GM10248 (cell line): Measurements from ENCODE around the gene LMO7.

Experiments used
- CTCF ChIA-PET: fragments of 300-600 bp; sonication (Branson Sonifier 250); formaldehyde crosslinking; extraction: SDS; loops from one replicate; lab custom pipeline; 2021; ENCODE audit warnings: antibody characterized with exemption; lab: Yijun Ruan, JAX
- POLR2A ChIA-PET: fragments of 350-650 bp; sonication (Branson Sonifier 250); formaldehyde crosslinking; extraction: SDS; loops from one replicate; lab custom pipeline; 2020; ENCODE audit warnings: antibody characterized with exemption; lab: Yijun Ruan, JAX
- DNase-seq: peaks from one replicate; pipeline ENCODE4 v3.0.0; 2012; ENCODE audit errors: extremely low spot score
- TF ChIP-seq, protein P1 (sequence below): IDR thresholded peaks from 2 replicates; pipeline ENCODE4 v1.5.1; 2012; ENCODE audit warnings: mild to moderate bottlenecking, low read depth; ENCODE audit errors: extremely low read depth, missing control alignments, control extremely low read depth

LMO7 gene

DNA sequence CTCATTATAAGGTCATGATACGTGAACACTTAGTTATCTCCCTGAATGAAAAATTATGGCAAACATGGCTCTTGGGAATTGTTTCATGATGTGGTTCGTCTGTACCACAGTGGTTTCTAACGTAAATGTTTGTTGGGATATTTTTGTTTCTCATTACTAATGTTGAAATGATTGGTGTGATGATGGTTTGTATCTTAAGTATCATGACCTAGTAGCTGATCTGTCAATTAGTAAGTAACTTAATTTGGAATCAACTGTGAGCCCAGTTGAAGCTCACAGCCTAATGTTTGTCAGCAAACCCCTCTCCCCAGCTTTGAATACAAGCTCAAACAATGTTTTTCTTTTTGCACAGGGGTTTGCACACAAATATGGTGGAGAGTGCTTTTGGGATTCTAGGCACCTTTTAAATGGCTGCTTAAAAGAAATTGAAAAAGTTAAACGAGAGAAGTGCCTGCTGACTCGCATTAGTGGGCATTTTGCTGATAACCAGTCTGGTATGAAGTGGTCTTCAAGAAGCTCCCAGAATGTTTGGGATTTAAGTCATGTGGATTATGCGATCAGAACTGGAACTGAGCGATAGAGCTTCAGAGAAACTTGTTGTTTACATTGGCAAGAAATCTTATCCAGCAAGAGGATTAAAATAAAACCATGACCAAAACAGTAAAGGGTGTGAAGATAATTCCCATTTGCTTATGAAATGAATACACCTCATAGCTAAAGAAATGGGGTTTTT is 68.2 kb downstream of the LMO7 start:
- ChIA-PET POLR2A (no interaction called here), CTCF (interaction anchor here (0.7 to 5.1 kb wide), 10 partner anchors 8 to 56 kb away, joined by 3 to 64 read pairs (median 6); no protein-coding TSS in a partner anchor)
- TF ChIP-seq, protein P1, sequence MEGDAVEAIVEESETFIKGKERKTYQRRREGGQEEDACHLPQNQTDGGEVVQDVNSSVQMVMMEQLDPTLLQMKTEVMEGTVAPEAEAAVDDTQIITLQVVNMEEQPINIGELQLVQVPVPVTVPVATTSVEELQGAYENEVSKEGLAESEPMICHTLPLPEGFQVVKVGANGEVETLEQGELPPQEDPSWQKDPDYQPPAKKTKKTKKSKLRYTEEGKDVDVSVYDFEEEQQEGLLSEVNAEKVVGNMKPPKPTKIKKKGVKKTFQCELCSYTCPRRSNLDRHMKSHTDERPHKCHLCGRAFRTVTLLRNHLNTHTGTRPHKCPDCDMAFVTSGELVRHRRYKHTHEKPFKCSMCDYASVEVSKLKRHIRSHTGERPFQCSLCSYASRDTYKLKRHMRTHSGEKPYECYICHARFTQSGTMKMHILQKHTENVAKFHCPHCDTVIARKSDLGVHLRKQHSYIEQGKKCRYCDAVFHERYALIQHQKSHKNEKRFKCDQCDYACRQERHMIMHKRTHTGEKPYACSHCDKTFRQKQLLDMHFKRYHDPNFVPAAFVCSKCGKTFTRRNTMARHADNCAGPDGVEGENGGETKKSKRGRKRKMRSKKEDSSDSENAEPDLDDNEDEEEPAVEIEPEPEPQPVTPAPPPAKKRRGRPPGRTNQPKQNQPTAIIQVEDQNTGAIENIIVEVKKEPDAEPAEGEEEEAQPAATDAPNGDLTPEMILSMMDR: no peak
- no peak for DNase-seq

DNA sequence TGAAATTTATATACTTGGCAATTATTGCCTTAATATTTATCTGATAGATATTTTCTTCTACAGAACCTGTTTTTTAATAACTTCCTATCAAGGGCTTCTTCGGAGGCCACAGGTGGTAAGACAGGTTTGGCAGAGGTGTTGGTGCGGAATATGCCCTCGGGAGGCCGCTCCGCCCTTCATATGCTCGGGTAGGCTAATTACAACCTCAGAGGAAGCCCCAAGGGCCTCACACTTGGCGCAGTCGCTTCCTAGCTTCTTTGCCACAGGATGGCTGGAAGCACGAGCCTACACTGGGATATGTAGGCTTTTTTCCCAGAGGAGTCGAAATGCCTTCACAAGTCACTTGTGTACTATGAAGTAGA is 68.8 kb downstream of the LMO7 start:
- no peak for DNase-seq
- CTCF ChIA-PET: interaction anchor here (0.7 to 5.1 kb wide), 9 partner anchors 9 to 56 kb away, joined by 3 to 64 read pairs (median 6); no protein-coding TSS in a partner anchor
- TF ChIP-seq, protein P1: no peak
- POLR2A ChIA-PET: no interaction called here

- TF ChIP-seq, protein P1: no peak
- ChIA-PET POLR2A (no interaction called here), CTCF (interaction anchor here (1.0 to 5.1 kb wide), 5 partner anchors 9 to 17 kb away, joined by 6 to 64 read pairs (median 7); no protein-coding TSS in a partner anchor)
- DNase-seq: no peak
Measured at GRCh38 chr13:75705395-75705794, 69.3 kb downstream of the LMO7 start.

DNA sequence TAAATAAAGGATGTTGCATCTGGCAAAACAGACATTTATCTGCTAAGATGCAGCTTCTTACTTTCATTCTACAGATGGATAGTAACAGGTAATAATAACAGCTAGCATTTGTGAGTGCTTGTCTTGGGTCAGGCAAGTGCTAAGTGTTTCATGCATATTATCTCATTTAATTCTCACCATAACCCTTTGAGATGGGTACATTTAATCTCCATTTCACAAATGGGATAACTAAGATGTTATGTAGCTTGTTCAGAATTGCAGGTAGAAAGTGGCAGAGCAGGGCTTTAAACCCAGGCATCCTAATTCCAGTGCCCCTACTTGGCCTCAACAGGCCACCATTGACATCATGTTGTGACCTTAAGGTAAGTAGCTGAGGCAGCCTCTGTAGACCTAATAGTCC is 69.8 kb downstream of the LMO7 start:
- POLR2A ChIA-PET: no interaction called here
- CTCF ChIA-PET: interaction anchor here (1.2 to 5.1 kb wide), 3 partner anchors 9 to 164 kb away, joined by 3 to 64 read pairs (median 7); no protein-coding TSS in a partner anchor
- TF ChIP-seq, protein P1: no peak
- DNase-seq: no peak

GRCh38 chr13:75713852-75714251 is 77.7 kb downstream of the LMO7 start:
- POLR2A ChIA-PET: no interaction called here
- no peak for DNase-seq
- CTCF ChIA-PET: interaction anchor here (2.8 to 8.4 kb wide), 2 partner anchors 8 to 18 kb away, joined by 7 to 73 read pairs; no protein-coding TSS in a partner anchor
- TF ChIP-seq, protein P1: no peak

DNA sequence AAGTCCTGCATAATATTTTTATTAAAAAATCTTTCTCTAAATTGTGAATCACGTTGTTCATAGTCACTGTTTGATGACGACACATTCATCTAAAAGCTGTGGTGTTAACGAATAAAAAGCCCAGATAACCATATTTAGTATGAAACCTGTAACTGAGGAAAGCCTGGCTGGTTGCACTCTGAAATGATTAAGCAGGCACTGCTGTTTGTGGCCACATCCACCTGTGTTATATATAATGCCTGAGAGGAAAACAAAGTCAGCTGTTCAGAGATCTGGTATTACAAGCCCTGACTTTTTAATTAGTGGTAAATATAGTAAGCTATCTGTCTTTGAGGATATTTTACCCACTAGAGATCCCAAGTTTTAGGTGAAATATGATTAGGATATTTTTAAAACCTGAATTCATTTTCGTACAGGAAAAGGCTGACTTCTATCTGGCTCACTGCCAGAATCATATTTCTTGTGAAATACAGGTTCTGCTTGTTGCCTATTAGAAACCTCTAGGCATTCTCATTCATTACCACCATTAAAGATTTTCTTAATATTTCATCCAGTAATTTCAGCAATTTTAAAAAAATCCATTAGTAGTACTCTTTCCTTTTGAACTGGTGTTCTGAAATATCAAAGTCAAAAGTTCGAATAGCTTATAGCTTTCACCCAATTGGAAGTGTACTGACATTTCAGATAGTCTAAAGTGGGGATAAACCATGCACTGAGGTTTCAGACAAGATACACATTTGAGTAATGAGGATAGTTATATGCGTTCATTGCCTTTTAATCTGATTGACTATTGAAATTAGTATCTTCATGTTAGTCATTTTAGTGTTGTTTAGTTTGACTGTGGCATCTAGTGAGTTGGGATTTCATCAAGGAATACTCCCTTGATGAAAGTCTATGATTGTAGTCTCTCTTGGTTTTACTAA is 79.7 kb downstream of the LMO7 start:
- peak; percentile 35 for DNase-seq
- CTCF ChIA-PET: interaction anchor here (0.8 to 8.4 kb wide), 7 partner anchors 9 to 234 kb away, joined by 3 to 73 read pairs (median 5); partner anchors contain the start of gene TBC1D4
- POLR2A ChIA-PET: interaction anchor here (1.5 kb wide), 1 partner anchor 47 kb away, joined by 5 read pairs; no protein-coding TSS in a partner anchor
- TF ChIP-seq, protein P1: no peak
